IMR-90 (cell line): Measurements from ENCODE around the gene AMTN. TPM values are rescaled to one million over a fixed set of nuclear protein-coding genes. Genes with fewer than 3 reads are reported as not detected.

ENCODE experiments used
- ATAC-seq: fragments of 200-7000 bp; cut with Tn5 transposase; 2 replicates; pipeline ENCODE4 v1.9.1; 2020; ENCODE audit warnings: low read depth, mild to moderate bottlenecking, moderate library complexity
- BruUV-seq: library from RNA; stranded (reverse); fragments of 400-500 nt; replicated peaks from 2 replicates; lab custom pipeline; 2021; lab: Mats Ljungman, UMichigan
- CTCF ChIA-PET: fragments of 300-600 bp; formaldehyde crosslinking; extraction: SDS; loops from one replicate; lab custom pipeline; 2021; ENCODE audit warnings: antibody characterized with exemption; lab: Yijun Ruan, JAX
- POLR2A ChIA-PET: fragments of 300-600 bp; sonication (Branson Sonifier 250); formaldehyde crosslinking; loops from one replicate; lab custom pipeline; 2022; ENCODE audit warnings: antibody characterized with exemption; ENCODE audit not compliant: unreplicated experiment; lab: Charles Lee
- DNase-seq: peaks from one replicate; pipeline ENCODE4 v3.0.0; 2013
- H2AFZ ChIP-seq: replicated peaks from 2 replicates; pipeline ENCODE3; 2013; ENCODE audit warnings: low read length, mild to moderate bottlenecking; ENCODE audit not compliant: poor library complexity
- H2AK5ac ChIP-seq: 2 replicates; pipeline ENCODE4 v1.6.1; 2013; ENCODE audit warnings: low read depth, low read length, inconsistent platforms
- H2AK9ac ChIP-seq: replicated peaks from 2 replicates; pipeline ENCODE3; 2013; ENCODE audit warnings: mild to moderate bottlenecking, low read depth, low read length, moderate library complexity; ENCODE audit not compliant: poor library complexity
- H2BK120ac ChIP-seq: 2 replicates; pipeline ENCODE4 v1.6.1; 2013; ENCODE audit warnings: low read depth, low read length, inconsistent platforms
- H2BK15ac ChIP-seq: 3 replicates; pipeline ENCODE4 v1.6.1; 2013; ENCODE audit warnings: low read depth, low read length, inconsistent platforms
- H2BK20ac ChIP-seq: 2 replicates; pipeline ENCODE4 v1.6.1; 2013; ENCODE audit warnings: low read depth, mild to moderate bottlenecking, inconsistent platforms, low read length, moderate library complexity
- H2BK5ac ChIP-seq: 2 replicates; pipeline ENCODE4 v1.6.1; 2013; ENCODE audit warnings: mild to moderate bottlenecking, low read depth, low read length, inconsistent platforms; ENCODE audit not compliant: poor library complexity, severe bottlenecking
- H3K14ac ChIP-seq: replicated peaks from 2 replicates; pipeline ENCODE4 v1.6.1; 2013; ENCODE audit warnings: low read depth, low read length, inconsistent platforms
- H3K18ac ChIP-seq: 2 replicates; pipeline ENCODE4 v1.6.1; 2013; ENCODE audit warnings: low read depth, low read length, control low read depth
- H3K23ac ChIP-seq: 2 replicates; pipeline ENCODE4 v1.6.1; 2013; ENCODE audit warnings: low read depth, low read length, inconsistent platforms
- H3K27ac ChIP-seq: 2 replicates; pipeline ENCODE4 v1.5.1; 2013; ENCODE audit warnings: mild to moderate bottlenecking, control low read depth, low read length; ENCODE audit not compliant: insufficient read depth
- H3K27me3 ChIP-seq: 2 replicates; pipeline ENCODE4 v1.6.1; 2013; ENCODE audit warnings: low read length; ENCODE audit not compliant: control insufficient read depth, insufficient read depth
- H3K36me3 ChIP-seq: 2 replicates; pipeline ENCODE4 v1.6.1; 2013; ENCODE audit warnings: low read length, mixed read lengths; ENCODE audit not compliant: control insufficient read depth, insufficient read depth
- H3K4ac ChIP-seq: 2 replicates; pipeline ENCODE4 v1.6.1; 2013; ENCODE audit warnings: low read depth, low read length, inconsistent platforms
- H3K4me1 ChIP-seq: 2 replicates; pipeline ENCODE4 v1.6.1; 2013; ENCODE audit warnings: low read length, mixed read lengths; ENCODE audit not compliant: control insufficient read depth, insufficient read depth
- H3K4me2 ChIP-seq: 2 replicates; pipeline ENCODE4 v1.6.1; 2013; ENCODE audit warnings: low read depth, mild to moderate bottlenecking, control low read depth, low read length, moderate library complexity
- H3K4me3 ChIP-seq: 2 replicates; pipeline ENCODE4 v1.5.1; 2013; ENCODE audit warnings: low read depth, mild to moderate bottlenecking, control low read depth, low read length, moderate library complexity; ENCODE audit not compliant: insufficient read depth
- H3K56ac ChIP-seq: 2 replicates; pipeline ENCODE4 v1.6.1; 2013; ENCODE audit warnings: low read length, inconsistent platforms; ENCODE audit not compliant: insufficient read depth; ENCODE audit errors: extremely low read depth
- H3K79me1 ChIP-seq, 2 experiments: 2 replicates each; pipeline ENCODE4 v1.6.1; 2013; ENCODE audit warnings: low read length in 2 of 2, inconsistent platforms in 1 of 2, low read depth in 1 of 2
- H3K9ac ChIP-seq: 2 replicates; pipeline ENCODE4 v1.6.1; 2013; ENCODE audit warnings: low read depth, low read length, control low read depth
- H3K9me1 ChIP-seq: 2 replicates; pipeline ENCODE4 v1.6.1; 2013; ENCODE audit warnings: low read length, inconsistent platforms; ENCODE audit not compliant: insufficient read depth
- H3K9me3 ChIP-seq: 2 replicates; pipeline ENCODE4 v1.6.1; 2013; ENCODE audit warnings: low read length; ENCODE audit not compliant: control insufficient read depth, insufficient read depth
- H4K20me1 ChIP-seq: 2 replicates; pipeline ENCODE4 v1.6.1; 2013; ENCODE audit warnings: low read length, inconsistent platforms; ENCODE audit not compliant: insufficient read depth
- H4K5ac ChIP-seq: 2 replicates; pipeline ENCODE4 v1.6.1; 2013; ENCODE audit warnings: mild to moderate bottlenecking, low read depth, low read length, control low read depth
- H4K8ac ChIP-seq, 2 experiments: 2 replicates each; pipeline ENCODE4 v1.6.1; 2013; ENCODE audit warnings: low read depth in 2 of 2, low read length in 2 of 2, control low read depth in 1 of 2, inconsistent platforms in 1 of 2
- H4K91ac ChIP-seq: 2 replicates; pipeline ENCODE4 v1.6.1; 2013; ENCODE audit warnings: low read depth, low read length, inconsistent platforms; ENCODE audit not compliant: insufficient read depth
- BHLHE40 ChIP-seq: fragments of 150-350 bp; IDR thresholded peaks from 2 replicates; pipeline ENCODE4 v1.6.1; 2016; ENCODE audit warnings: mild to moderate bottlenecking, low read depth, low read length
- CEBPB ChIP-seq: IDR thresholded peaks from 2 replicates; pipeline ENCODE4 v1.6.1; 2012; ENCODE audit warnings: low read depth, low read length, improper control_type of control experiment
- NFE2L2 ChIP-seq: fragments of 150-350 bp; IDR thresholded peaks from 2 replicates; pipeline ENCODE4 v1.6.1; 2016; ENCODE audit warnings: low read depth, mild to moderate bottlenecking, low read length
- RFX5 ChIP-seq: IDR thresholded peaks from 2 replicates; pipeline ENCODE4 v1.8.0; 2012; ENCODE audit warnings: low read depth, mild to moderate bottlenecking, low read length, moderate library complexity
- WGBS, 2 experiments: methylation state at CpG; one replicate each; pipeline versions ENCODE4 v1.1.5 to v1.1.7; 2013; ENCODE audit warnings: missing lambda C conversion rate in 2 of 2; ENCODE audit not compliant: insufficient read length in 1 of 2; ENCODE audit errors: extremely low coverage in 2 of 2; 5-methylcytosine and 5-hydroxymethylcytosine counted together
- dilution Hi-C: fragments of 300-500 bp; cut with HindIII; formaldehyde crosslinking; loops from one replicate; pipeline ENCODE4 v1.14.3; 2018; ENCODE audit warnings: low sequenced_read_pairs; ENCODE audit not compliant: unreplicated experiment
- in situ Hi-C: fragments of 300-500 bp; cut with MboI; formaldehyde crosslinking; loops from 3 replicates; pipeline ENCODE4 v1.14.3; 2019; ENCODE audit warnings: low sequenced_read_pairs, inconsistent platforms, mixed read lengths
- intact Hi-C: fragments of 100-400 bp; cut with micrococcal nuclease; formaldehyde crosslinking; loops from 2 replicates; pipeline ENCODE4 v1.10.0; 2022
- polyA plus RNA-seq, 3 experiments: library from polyadenylated mRNA; depleted of rRNA; stranded (reverse); fragments of >200 nt; gene quantifications; 2 replicates each; pipeline ENCODE4 v1.2.3, GENCODE V29; 2012; ENCODE audit warnings: low replicate concordance in 1 of 3
- total RNA-seq: library from RNA; depleted of rRNA; stranded (reverse); fragments of >200 nt; gene quantifications from 2 replicates; pipeline ENCODE4 v1.2.3, GENCODE V29; 2012
- TF ChIP-seq, protein P1 (sequence below): fragments of 150-350 bp; IDR thresholded peaks from 2 replicates; pipeline ENCODE4 v1.6.1; 2016; ENCODE audit warnings: low read depth, mild to moderate bottlenecking, low read length, moderate library complexity, borderline replicate concordance
- TF ChIP-seq, protein P2 (sequence below): conservative IDR thresholded peaks from 2 replicates; pipeline ENCODE4 v1.5.1; 2012; ENCODE audit warnings: mild to moderate bottlenecking, low read depth, low read length, improper control_type of control experiment

Gene AMTN
- total and polyA plus RNA-seq, 2 of the 4 experiments (the other 2 are of a cell fraction) = not detected

DNA sequence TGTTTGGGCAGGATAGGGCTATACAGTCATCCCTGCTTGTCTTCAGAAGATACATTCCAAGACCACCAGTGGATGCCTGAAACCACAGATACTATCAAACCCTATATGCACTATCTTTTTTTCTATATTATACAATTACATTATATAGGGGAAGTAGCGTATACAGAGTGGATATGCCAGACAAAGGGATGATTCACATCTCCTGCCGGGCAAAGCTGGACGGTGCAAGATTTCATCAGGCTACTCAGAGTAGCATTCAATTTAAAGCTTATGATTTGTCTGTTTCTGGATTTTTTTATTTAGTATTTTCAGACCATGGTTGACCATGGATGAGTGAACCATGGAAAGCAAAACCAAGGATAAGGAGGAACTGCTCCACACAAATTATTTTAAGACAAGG is 7.0 kb upstream of the AMTN start:
- Histone ChIP-seq H3K9me3 (no peaks in the 10 kb centered on the region), H3K4ac (no peak overlapping the region), H3K56ac (no peak overlapping the region), H2AK9ac (no peak overlapping the region), H3K23ac (no peak overlapping the region), H2BK20ac (no peak overlapping the region), H3K9ac (no peak overlapping the region), H2AFZ (no peak overlapping the region), H3K18ac (no peak overlapping the region), H3K9me1 (no peaks in the 10 kb centered on the region), H3K4me3 (no peak overlapping the region), H2AK5ac (no peak overlapping the region), H3K14ac (no peak overlapping the region), H3K4me2 (no peak overlapping the region), H3K4me1 (no peaks in the 10 kb centered on the region), H3K79me1 (no peaks in the 10 kb centered on the region), H2BK5ac (no peak overlapping the region), H2BK120ac (no peak overlapping the region), H4K20me1 (no peaks in the 10 kb centered on the region), H4K5ac (no peak overlapping the region), H3K27me3 (no peaks in the 10 kb centered on the region), H3K36me3 (no peaks in the 10 kb centered on the region), H4K91ac (no peak overlapping the region), H3K27ac (no peak overlapping the region), H2BK15ac (no peak overlapping the region), H4K8ac (no peak overlapping the region)
- BruUV-seq = no TSS peak
- in situ Hi-C loops = loop anchor here (25.0 kb wide), 1 partner anchor 824 kb away; no protein-coding TSS in a partner anchor
- ATAC-seq = no peak
- TF ChIP-seq RFX5 = no peak
- no peak for TF ChIP-seq NFE2L2
- TF ChIP-seq, protein P1, sequence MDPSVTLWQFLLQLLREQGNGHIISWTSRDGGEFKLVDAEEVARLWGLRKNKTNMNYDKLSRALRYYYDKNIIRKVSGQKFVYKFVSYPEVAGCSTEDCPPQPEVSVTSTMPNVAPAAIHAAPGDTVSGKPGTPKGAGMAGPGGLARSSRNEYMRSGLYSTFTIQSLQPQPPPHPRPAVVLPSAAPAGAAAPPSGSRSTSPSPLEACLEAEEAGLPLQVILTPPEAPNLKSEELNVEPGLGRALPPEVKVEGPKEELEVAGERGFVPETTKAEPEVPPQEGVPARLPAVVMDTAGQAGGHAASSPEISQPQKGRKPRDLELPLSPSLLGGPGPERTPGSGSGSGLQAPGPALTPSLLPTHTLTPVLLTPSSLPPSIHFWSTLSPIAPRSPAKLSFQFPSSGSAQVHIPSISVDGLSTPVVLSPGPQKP = no peak
- TF ChIP-seq CEBPB = no peak
- TF ChIP-seq, protein P2, sequence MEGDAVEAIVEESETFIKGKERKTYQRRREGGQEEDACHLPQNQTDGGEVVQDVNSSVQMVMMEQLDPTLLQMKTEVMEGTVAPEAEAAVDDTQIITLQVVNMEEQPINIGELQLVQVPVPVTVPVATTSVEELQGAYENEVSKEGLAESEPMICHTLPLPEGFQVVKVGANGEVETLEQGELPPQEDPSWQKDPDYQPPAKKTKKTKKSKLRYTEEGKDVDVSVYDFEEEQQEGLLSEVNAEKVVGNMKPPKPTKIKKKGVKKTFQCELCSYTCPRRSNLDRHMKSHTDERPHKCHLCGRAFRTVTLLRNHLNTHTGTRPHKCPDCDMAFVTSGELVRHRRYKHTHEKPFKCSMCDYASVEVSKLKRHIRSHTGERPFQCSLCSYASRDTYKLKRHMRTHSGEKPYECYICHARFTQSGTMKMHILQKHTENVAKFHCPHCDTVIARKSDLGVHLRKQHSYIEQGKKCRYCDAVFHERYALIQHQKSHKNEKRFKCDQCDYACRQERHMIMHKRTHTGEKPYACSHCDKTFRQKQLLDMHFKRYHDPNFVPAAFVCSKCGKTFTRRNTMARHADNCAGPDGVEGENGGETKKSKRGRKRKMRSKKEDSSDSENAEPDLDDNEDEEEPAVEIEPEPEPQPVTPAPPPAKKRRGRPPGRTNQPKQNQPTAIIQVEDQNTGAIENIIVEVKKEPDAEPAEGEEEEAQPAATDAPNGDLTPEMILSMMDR = no peak
- TF ChIP-seq BHLHE40 = no peak
- ChIA-PET POLR2A (no interaction called here), CTCF (interaction anchor here (1.0 kb wide), 1 partner anchor 8 kb away, joined by 3 read pairs; no protein-coding TSS in a partner anchor)
- intact Hi-C loops = no loop called here
- no peak for DNase-seq
- no CpG with 5 or more reads among the region's 3 CpGs for WGBS, 2 experiments
- dilution Hi-C loops = no loop called here
